Measurements from ENCODE around the gene ATP1B1. TPM values are rescaled to one million over a fixed set of nuclear protein-coding genes. Genes with fewer than 3 reads are reported as not detected.

The ATP1B1 gene
- total RNA-seq (2014; rRNA removed): 16.1 and 22.6 TPM in 2 replicates
- 22.2 TPM for polyA plus RNA-seq (2012)

GRCh38 chr1:169106095-169106920 is at the start of gene ATP1B1:
Gene ATP1B1 (plus strand): TSS chr1:169106690. CDS start chr1:169106830, 140 bp downstream.
- peak; percentile 78 for DNase-seq (ENCODE audit: low read depth)

GRCh38 chr1:169059421-169059820 is 47.1 kb upstream of the ATP1B1 start:
- no peak for DNase-seq (ENCODE audit: low read depth)

- no peak for DNase-seq (ENCODE audit: low read depth)
Observed at GRCh38 chr1:169060043-169060722, 46.3 kb upstream of the ATP1B1 start.

DNA sequence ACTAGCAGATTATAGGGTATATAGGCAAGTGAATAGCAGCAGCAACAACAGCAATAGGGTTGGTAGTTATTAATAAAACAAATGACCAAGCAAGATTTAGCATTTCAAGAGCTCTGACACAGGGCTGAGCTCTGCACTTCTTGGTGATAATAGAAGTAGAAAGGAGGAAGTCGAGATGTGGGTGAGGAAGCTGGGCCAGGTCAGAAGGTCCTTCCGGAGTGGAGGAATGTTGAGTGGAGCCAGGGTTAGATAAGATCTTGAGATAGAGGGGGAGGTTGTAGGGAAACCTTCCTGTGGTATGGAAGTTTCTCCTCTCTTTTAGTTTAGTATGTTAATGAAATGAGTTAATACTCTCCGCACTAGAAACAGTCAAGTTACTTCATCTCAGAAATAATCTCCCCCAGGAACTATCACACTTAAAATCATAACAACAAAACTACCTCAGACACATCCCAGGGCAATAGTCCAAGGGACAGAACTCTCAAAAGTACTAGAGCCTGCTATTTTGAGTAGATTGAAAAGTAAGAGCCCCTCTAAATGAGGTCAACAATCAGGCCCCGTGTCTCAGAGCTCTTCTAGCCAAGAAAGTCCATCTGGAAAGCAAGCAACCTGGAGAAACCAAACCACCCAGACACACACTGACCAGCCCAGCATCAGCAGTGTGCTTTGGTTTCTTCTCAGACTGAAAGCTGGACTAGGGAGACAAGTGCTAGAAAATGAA is 45.4 kb upstream of the ATP1B1 start:
- no peak for DNase-seq (ENCODE audit: low read depth)

DNA sequence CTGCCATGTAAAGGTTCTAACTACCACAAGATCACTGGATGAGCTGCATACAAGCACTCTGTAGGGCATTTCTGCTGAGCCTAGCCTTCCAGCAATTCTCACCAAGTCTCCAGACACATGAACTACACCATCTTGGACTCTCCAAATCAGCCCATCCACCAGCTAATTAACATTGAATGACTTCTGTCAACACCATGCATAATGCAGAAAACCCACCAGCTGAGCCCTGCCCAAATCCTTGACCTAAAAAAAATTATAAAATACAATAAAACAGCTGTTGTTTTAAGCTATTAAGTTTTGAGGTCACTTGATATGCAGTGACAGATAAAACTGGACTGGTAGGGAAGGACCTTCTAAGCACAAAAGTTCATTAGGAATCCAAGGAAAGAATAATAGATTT is 44.3 kb upstream of the ATP1B1 start:
- no peak for DNase-seq (ENCODE audit: low read depth)

DNA sequence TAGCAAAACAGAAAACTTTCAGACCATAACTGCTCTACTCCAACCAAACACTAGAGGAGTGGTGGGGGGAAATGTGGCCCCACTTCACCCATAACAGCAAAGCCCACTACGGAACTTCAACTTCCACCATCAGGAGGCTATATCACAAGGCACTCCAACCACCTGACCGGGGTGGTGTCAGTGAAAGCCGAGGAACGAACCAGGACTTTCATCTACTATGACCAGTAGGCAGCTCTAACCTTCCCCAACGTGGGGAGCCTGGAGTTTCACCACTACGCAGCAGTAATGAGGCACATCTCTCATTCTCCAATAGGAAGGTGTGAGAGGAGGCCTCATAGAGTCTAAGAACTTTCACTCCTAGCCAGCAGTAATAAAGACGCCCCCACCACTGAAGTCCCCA is 42.4 kb upstream of the ATP1B1 start:
- DNase-seq (ENCODE audit: low read depth): no peak

DNA sequence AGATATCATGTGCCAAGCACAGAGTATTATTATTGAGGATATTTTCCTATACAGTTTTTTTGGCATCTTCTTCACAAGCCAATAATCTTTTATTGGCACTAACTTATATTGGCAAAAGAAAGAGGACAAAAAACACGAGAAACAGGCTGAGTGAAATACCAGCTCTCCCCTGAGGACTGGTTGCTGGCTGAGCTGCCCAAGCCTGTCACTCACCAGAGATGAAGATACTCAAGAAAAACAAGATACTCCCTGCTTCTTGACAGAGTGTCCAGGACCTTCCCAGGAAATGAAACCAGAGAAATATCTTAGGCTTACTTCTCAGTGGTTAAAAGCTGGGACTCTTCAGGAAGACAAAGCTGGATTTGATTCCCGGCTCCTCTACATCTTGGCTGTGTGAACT is 35.9 kb upstream of the ATP1B1 start:
- no peak for DNase-seq (ENCODE audit: low read depth)

DNA sequence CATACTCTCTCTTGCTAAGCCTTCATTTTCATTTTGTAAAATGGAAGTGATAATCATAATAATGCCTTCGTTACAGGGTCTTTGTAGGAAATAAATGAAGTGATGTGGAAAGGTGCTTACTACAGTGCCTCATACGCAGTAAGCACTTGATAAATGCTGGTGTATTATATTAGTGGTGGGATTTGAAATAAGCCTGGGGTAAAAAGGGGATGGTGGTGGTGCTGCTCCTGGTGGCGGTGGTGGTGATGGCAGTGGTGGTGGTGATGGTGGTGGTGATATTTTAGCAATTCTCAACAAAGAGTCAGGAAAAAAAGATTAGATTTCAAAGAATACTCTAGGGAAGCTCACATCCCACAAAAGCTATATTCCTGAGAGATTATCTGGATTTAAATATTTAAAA is 35.5 kb upstream of the ATP1B1 start:
- DNase-seq (ENCODE audit: low read depth): no peak

GRCh38 chr1:169072945-169073725 is 33.4 kb upstream of the ATP1B1 start:
- DNase-seq (ENCODE audit: low read depth): no peak

- DNase-seq (ENCODE audit: low read depth): no peak
Observed at GRCh38 chr1:169078163-169078883, 28.2 kb upstream of the ATP1B1 start.

- DNase-seq (ENCODE audit: low read depth): peak; percentile 9
Observed at GRCh38 chr1:169081503-169082123, 24.9 kb upstream of the ATP1B1 start.

DNA sequence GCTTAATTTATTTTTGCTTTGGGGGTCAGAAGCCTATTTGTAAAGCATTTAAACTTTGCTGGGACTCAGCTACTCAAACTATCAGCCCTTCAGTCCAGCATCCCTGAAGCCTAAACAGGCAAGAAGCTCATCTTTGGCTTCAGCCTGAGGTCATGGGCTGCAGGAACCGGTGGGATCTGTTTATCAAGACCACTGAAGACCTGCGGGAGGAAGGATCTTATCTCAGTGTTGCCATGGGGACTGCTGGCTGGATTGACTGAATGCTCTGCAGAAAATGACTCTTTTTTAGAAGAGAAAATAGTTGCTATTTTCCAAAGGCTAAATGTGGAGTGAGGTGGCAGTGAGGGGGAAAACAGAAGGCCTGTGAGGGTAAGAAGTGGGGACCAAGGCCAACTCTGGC is 20.6 kb upstream of the ATP1B1 start:
- no peak for DNase-seq (ENCODE audit: low read depth)

DNA sequence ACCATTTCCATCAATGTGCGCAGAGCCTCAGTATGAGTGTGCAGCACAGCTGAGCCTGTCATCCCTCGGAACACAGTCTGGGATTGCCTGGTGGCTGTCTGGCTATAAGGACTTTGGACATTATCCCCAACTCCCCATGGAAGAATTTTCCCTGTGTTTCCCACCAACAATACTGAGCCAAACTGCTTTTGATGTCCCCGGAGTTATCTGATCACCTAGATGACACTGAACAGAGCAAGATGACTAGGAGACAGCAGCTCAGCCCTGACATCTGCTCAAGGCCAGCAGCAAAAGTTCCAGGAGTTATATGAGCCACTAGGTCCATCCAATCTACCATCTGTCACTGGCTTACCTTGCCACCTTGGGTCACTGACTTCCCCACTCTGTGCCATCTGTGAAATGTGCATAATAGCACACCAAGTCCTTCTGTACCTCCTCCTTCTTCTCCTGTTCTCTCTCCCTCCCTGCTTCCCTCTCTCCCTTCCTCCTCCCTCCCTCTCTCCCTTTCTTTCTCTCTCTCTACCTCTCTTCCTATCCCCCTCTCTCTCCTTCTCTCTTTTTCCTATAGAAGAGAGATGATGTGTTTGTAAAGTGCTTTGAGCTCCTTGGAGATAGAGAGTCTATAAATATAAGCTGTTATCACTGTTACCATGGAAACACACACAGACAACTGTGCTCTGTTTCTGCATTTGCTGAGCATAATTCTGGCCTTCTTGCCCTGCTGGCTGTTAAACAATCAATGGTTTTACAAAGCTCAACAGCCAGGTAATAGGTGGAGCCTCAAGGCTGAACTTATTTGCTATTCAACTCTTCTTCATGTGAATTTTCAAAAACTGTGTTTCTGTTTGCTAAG is 19.7 kb upstream of the ATP1B1 start:
- DNase-seq (ENCODE audit: low read depth): peak; percentile 30

DNA sequence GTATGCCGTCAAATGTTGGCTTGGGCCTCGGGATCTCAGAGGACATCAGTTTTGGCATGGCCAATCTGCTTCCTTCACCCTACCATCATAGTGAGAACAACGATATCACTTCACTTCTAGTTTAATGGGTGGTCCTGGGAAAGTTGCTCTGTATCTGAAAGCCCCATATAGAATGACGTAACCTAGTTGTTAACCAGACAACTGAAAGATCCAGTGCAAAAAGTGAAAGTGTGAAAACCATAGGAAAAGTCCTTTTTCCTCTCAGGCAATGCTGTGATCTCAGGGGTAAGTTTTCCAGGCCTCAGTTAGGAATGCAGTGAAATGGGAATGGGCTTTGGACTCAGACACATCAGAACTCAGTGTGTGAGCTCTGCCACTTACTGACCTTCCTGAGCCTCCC is 18.6 kb upstream of the ATP1B1 start:
- DNase-seq (ENCODE audit: low read depth): no peak

DNA sequence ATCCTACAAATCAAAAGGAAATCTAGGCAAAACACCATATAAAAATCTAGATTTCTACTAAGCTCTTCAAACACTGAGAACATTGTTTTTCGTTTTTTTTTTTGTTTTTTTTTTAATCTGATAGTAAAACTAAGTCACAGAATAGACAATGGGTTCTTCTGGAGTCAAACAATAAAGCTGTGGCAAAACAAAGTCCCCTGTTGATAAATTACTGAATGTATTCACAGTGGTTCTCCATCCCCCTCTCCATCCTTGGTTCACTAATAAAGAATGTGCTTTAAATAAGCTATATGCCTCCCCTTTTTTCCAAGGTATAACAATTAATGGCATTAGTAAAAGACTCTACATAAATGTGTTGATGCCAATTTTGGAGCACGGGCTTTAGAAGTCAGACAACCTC is 16.7 kb upstream of the ATP1B1 start:
- no peak for DNase-seq (ENCODE audit: low read depth)

GRCh38 chr1:169090308-169090899 is 16.1 kb upstream of the ATP1B1 start:
- DNase-seq (ENCODE audit: low read depth): no peak

- DNase-seq (ENCODE audit: low read depth): no peak
Observed at GRCh38 chr1:169090900-169091311, 15.6 kb upstream of the ATP1B1 start.

- no peak for DNase-seq (ENCODE audit: low read depth)
Observed at GRCh38 chr1:169091480-169091941, 15.0 kb upstream of the ATP1B1 start.

GRCh38 chr1:169092399-169092798 is 14.1 kb upstream of the ATP1B1 start:
- no peak for DNase-seq (ENCODE audit: low read depth)
